ENCODE measurements around the gene APLP2. TPM values are rescaled to one million over a fixed set of nuclear protein-coding genes. Genes with fewer than 3 reads are reported as not detected.

APLP2 gene
- total RNA-seq, 2 donors from 2014 or later, result 821 to 864 TPM

GRCh38 chr11:130137999-130138398, 68.3 kb downstream of the APLP2 start:
- no peak overlapping the region for H3K4me3 ChIP-seq (ENCODE audit: low read length)
- no peak overlapping the region for H3K27ac ChIP-seq (ENCODE audit: low read depth, low read length)
- TF ChIP-seq, protein P1, sequence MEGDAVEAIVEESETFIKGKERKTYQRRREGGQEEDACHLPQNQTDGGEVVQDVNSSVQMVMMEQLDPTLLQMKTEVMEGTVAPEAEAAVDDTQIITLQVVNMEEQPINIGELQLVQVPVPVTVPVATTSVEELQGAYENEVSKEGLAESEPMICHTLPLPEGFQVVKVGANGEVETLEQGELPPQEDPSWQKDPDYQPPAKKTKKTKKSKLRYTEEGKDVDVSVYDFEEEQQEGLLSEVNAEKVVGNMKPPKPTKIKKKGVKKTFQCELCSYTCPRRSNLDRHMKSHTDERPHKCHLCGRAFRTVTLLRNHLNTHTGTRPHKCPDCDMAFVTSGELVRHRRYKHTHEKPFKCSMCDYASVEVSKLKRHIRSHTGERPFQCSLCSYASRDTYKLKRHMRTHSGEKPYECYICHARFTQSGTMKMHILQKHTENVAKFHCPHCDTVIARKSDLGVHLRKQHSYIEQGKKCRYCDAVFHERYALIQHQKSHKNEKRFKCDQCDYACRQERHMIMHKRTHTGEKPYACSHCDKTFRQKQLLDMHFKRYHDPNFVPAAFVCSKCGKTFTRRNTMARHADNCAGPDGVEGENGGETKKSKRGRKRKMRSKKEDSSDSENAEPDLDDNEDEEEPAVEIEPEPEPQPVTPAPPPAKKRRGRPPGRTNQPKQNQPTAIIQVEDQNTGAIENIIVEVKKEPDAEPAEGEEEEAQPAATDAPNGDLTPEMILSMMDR (conservative IDR thresholded peaks at IDR 0.05), result no peak
- Mint-ChIP-seq H3K36me3 (ENCODE audit: low read depth) (peaks cover 93% of the 10 kb centered on the region), H3K27me3 (ENCODE audit: insufficient read depth) (no peaks in the 10 kb centered on the region), H3K9me3 (peaks cover 2% of the 10 kb centered on the region), H3K4me1 (no peaks in the 10 kb centered on the region), H3K27ac (no peak overlapping the region), H3K4me3 (no peak overlapping the region)
- H3K4me1 ChIP-seq (ENCODE audit: control insufficient read depth, insufficient read depth, low read length), result no peaks in the 10 kb centered on the region
- H3K36me3 ChIP-seq (ENCODE audit: control insufficient read depth, insufficient read depth, low read length), result peaks cover 99% of the 10 kb centered on the region
- H3K27me3 ChIP-seq (ENCODE audit: control insufficient read depth, insufficient read depth, low read length, poor library complexity, severe bottlenecking), result no peaks in the 10 kb centered on the region
- no peak overlapping the region for H3K9ac ChIP-seq (ENCODE audit: extremely low read depth, low read length, poor library complexity, severe bottlenecking)
- WGBS, 2 experiments (ENCODE audit: insufficient coverage in 1 of 2, insufficient read length in 1 of 2), result 95% methylated on average over 6 to 9 of the region's 9 CpGs
- no peak for DNase-seq
- no peaks in the 10 kb centered on the region for H3K9me3 ChIP-seq (ENCODE audit: control insufficient read depth, low read length)

DNA sequence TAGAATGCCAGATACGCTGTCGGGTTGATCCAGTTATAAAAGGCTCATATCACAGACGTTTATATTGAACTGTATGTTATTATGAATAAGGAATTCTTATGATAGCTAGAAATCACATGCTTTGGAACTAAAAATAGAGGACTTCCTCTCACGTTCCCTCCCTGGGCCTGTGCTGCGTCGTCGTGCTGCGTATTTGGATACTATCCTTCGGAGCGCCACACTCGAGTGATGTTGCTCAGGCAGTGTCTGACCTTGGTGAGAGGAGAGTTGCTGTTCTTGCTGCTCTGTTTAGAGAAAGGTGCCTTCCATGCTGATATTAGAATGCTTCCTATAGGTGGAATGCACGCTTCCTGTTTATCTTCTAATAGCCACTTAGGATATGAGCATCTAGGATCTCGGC, 69.7 kb downstream of the APLP2 start:
- no peak overlapping the region for H3K4me3 ChIP-seq (ENCODE audit: low read length)
- peaks cover 99% of the 10 kb centered on the region for H3K36me3 ChIP-seq (ENCODE audit: control insufficient read depth, insufficient read depth, low read length)
- Mint-ChIP-seq H3K4me1 (no peaks in the 10 kb centered on the region), H3K36me3 (ENCODE audit: low read depth) (peaks cover 87% of the 10 kb centered on the region), H3K27me3 (ENCODE audit: insufficient read depth) (no peaks in the 10 kb centered on the region), H3K27ac (peak overlapping the region; percentile 11), H3K9me3 (no peaks in the 10 kb centered on the region), H3K4me3 (no peak overlapping the region)
- H3K27ac ChIP-seq (ENCODE audit: low read depth, low read length), result no peak overlapping the region
- no peaks in the 10 kb centered on the region for H3K4me1 ChIP-seq (ENCODE audit: control insufficient read depth, insufficient read depth, low read length)
- DNase-seq, result no peak
- TF ChIP-seq, protein P1 (conservative IDR thresholded peaks at IDR 0.05), result no peak
- no peaks in the 10 kb centered on the region for H3K27me3 ChIP-seq (ENCODE audit: control insufficient read depth, insufficient read depth, low read length, poor library complexity, severe bottlenecking)
- WGBS, 2 experiments (ENCODE audit: insufficient coverage in 1 of 2, insufficient read length in 1 of 2), result 95 to 98% methylated on average over 3 to 13 of the region's 13 CpGs
- H3K9ac ChIP-seq (ENCODE audit: extremely low read depth, low read length, poor library complexity, severe bottlenecking), result no peak overlapping the region
- H3K9me3 ChIP-seq (ENCODE audit: control insufficient read depth, low read length), result no peaks in the 10 kb centered on the region

DNA sequence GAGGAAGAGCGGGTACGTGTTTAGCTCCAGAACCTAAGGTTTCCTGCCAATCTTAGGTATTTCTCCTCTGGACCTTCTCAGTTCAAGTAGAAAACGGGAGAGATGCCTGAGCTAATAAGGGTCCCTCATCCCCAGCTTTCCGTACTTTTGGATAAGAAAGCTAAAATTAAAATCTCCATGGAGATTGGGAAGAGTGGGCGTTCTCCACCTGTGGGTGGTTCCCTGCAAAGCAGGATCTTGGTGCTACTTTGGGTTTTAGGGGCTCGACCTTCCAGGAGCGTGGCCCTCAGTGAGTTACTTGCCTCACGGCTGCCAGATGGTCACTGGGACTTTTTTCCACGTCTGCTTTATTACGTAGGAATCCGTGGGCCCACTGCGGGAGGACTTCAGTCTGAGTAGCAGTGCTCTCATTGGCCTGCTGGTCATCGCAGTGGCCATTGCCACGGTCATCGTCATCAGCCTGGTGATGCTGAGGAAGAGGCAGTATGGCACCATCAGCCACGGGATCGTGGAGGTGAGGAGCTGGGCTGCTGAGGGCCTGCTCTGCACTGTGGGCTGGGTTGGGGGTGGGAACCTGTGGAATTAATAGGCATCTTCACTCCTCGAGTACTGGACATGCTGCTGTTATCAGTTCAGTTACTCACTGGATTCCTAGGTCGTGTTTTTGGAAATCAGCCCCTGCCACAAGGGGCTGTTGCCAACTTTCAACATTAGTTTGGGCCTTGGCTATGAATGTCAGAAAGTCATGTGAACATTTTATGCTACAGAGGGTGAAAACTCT, 72.1 kb downstream of the APLP2 start:
- no peaks in the 10 kb centered on the region for H3K27me3 ChIP-seq (ENCODE audit: control insufficient read depth, insufficient read depth, low read length, poor library complexity, severe bottlenecking)
- no peak for DNase-seq
- peaks cover 86% of the 10 kb centered on the region for H3K36me3 Mint-ChIP-seq (ENCODE audit: low read depth)
- no peaks in the 10 kb centered on the region for H3K9me3 Mint-ChIP-seq
- 96 to 97% methylated on average over 14 to 19 of the region's 19 CpGs for WGBS, 2 experiments (ENCODE audit: insufficient coverage in 1 of 2, insufficient read length in 1 of 2)
- TF ChIP-seq, protein P1 (conservative IDR thresholded peaks at IDR 0.05), result no peak
- H3K27ac Mint-ChIP-seq, result no peak overlapping the region
- peaks cover 17% of the 10 kb centered on the region for H3K4me1 Mint-ChIP-seq
- H3K4me3 Mint-ChIP-seq, result no peak overlapping the region
- H3K27me3 Mint-ChIP-seq (ENCODE audit: insufficient read depth), result no peaks in the 10 kb centered on the region
- H3K27ac ChIP-seq (ENCODE audit: low read depth, low read length), result no peak overlapping the region
- H3K36me3 ChIP-seq (ENCODE audit: control insufficient read depth, insufficient read depth, low read length), result peaks cover 98% of the 10 kb centered on the region
- no peak overlapping the region for H3K9ac ChIP-seq (ENCODE audit: extremely low read depth, low read length, poor library complexity, severe bottlenecking)
- no peaks in the 10 kb centered on the region for H3K9me3 ChIP-seq (ENCODE audit: control insufficient read depth, low read length)
- no peak overlapping the region for H3K4me3 ChIP-seq (ENCODE audit: low read length)
- H3K4me1 ChIP-seq (ENCODE audit: control insufficient read depth, insufficient read depth, low read length), result peaks cover 6% of the 10 kb centered on the region
